Measurements from ENCODE around the gene PNPT1. TPM values are rescaled to one million over a fixed set of nuclear protein-coding genes. Genes with fewer than 3 reads are reported as not detected.
A peak's percentile ranks its signal among the peaks of the same experiment; 100 is the strongest.
"Not testable (repeated sequence)": the region's sequence is repeated elsewhere in the genome, so short reads cannot be mapped to it uniquely, and the experiment has no call there.

PNPT1 gene
- total RNA-seq, 3 donors from 2014 or later, result 14.8 to 29.8 (median 25.3) TPM

GRCh38 chr2:55705027-55705653 is 11.5 kb upstream of the PNPT1 start:
- H3K36me3 ChIP-seq (ENCODE audit: low read depth), result no peaks in the 10 kb centered on the region
- TF ChIP-seq CTCF (IDR thresholded peaks at IDR 0.05), result no peak
- intact Hi-C loops (cut with DNase I, micrococcal nuclease), result no loop called here
- no peak overlapping the region for H3K4me3 ChIP-seq
- DNase-seq, result no peak
- H3K9me3 ChIP-seq, result no peaks in the 10 kb centered on the region
- no peaks in the 10 kb centered on the region for H3K4me1 ChIP-seq (ENCODE audit: low read depth)
- no peak for ATAC-seq

- Histone ChIP-seq H3K36me3 (ENCODE audit: low read depth) (no peaks in the 10 kb centered on the region), H3K4me1 (ENCODE audit: low read depth) (no peaks in the 10 kb centered on the region), H3K4me3 (no peak overlapping the region), H3K9me3 (no peaks in the 10 kb centered on the region)
- no peak for TF ChIP-seq CTCF (IDR thresholded peaks at IDR 0.05)
- DNase-seq (no peak), ATAC-seq (no peak)
- intact Hi-C loops (cut with DNase I, micrococcal nuclease), result no loop called here
These were observed 9.7 kb upstream of the PNPT1 start for GRCh38 chr2:55703350-55703749.

GRCh38 chr2:55692740-55693139 is 904 bp downstream of the PNPT1 start:
- H3K4me1 ChIP-seq (ENCODE audit: low read depth); H3K9me3 ChIP-seq; DNase-seq; ATAC-seq; H3K36me3 ChIP-seq (ENCODE audit: low read depth); intact Hi-C loops (cut with DNase I, micrococcal nuclease): not testable (repeated sequence)
- peak overlapping the region; percentile 33 for H3K4me3 ChIP-seq

GRCh38 chr2:55672630-55673029 is 21.0 kb downstream of the PNPT1 start:
- no peak overlapping the region for H3K4me3 ChIP-seq
- ATAC-seq (no peak), DNase-seq (no peak)
- no peaks in the 10 kb centered on the region for H3K36me3 ChIP-seq (ENCODE audit: low read depth)
- intact Hi-C loops (cut with DNase I, micrococcal nuclease), result no loop called here
- no peaks in the 10 kb centered on the region for H3K4me1 ChIP-seq (ENCODE audit: low read depth)
- no peak for TF ChIP-seq CTCF (IDR thresholded peaks at IDR 0.05)
- H3K9me3 ChIP-seq, result no peaks in the 10 kb centered on the region

GRCh38 chr2:55668956-55669355 is 24.7 kb downstream of the PNPT1 start:
- DNase-seq, result no peak

GRCh38 chr2:55653255-55653654 is 40.4 kb downstream of the PNPT1 start:
- TF ChIP-seq CTCF (IDR thresholded peaks at IDR 0.05), result no peak
- Histone ChIP-seq H3K4me3 (no peak overlapping the region), H3K9me3 (no peaks in the 10 kb centered on the region), H3K4me1 (ENCODE audit: low read depth) (no peaks in the 10 kb centered on the region), H3K36me3 (ENCODE audit: low read depth) (no peaks in the 10 kb centered on the region)
- intact Hi-C loops (cut with DNase I, micrococcal nuclease), result no loop called here
- no peak for ATAC-seq
- no peak for DNase-seq

More at GRCh38 chr2:55668956-55669355, 24.7 kb downstream of the PNPT1 start:
- no peak for TF ChIP-seq CTCF (IDR thresholded peaks at IDR 0.05)
- Histone ChIP-seq H3K9me3 (no peaks in the 10 kb centered on the region), H3K4me1 (ENCODE audit: low read depth) (no peaks in the 10 kb centered on the region), H3K36me3 (ENCODE audit: low read depth) (no peaks in the 10 kb centered on the region), H3K4me3 (no peak overlapping the region)
- intact Hi-C loops (cut with DNase I, micrococcal nuclease), result no loop called here
- ATAC-seq, result no peak
